ENCODE measurements around the gene IAPP.

GRCh38 chr12:21328578-21328977 lies 44.1 kb upstream of the IAPP start:
- no peak for TF ChIP-seq CTCF (IDR thresholded peaks at IDR 0.05)
- no peak for TF ChIP-seq POLR2A (IDR thresholded peaks at IDR 0.05)
